Measurements from ENCODE around the gene MRAS.

DNA sequence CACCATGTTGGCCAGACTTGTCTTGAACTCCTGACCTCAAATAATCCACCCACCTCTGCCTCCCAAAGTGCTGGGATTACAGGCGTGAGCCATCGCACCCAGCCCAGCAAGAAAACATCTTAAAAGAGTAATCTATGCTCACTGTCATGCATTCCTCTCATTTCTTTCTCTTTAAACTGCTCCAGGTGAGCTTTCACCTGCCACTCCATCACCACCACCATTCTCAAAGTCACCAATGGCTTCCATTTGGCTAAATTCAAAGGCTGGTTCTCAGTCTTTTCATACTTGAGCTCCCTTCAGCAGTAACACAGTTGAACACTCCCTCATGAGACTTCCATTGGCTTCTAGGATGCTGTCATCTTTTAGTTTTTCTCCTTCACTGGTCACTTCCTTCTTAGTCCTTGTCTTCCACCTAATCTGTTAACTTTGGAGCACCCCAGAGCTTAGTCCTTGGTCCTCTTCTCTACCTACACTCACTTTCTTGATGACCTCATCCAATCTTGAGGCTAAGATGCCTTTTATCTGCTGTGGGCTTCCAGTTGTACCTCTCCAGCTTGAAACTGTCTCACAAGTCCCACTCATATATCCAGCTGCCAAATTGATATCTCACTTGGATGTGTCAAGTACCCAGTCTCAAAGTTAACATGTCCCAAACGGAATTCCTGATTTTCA, 59.0 kb downstream of the MRAS start:
- TF ChIP-seq, protein P1, sequence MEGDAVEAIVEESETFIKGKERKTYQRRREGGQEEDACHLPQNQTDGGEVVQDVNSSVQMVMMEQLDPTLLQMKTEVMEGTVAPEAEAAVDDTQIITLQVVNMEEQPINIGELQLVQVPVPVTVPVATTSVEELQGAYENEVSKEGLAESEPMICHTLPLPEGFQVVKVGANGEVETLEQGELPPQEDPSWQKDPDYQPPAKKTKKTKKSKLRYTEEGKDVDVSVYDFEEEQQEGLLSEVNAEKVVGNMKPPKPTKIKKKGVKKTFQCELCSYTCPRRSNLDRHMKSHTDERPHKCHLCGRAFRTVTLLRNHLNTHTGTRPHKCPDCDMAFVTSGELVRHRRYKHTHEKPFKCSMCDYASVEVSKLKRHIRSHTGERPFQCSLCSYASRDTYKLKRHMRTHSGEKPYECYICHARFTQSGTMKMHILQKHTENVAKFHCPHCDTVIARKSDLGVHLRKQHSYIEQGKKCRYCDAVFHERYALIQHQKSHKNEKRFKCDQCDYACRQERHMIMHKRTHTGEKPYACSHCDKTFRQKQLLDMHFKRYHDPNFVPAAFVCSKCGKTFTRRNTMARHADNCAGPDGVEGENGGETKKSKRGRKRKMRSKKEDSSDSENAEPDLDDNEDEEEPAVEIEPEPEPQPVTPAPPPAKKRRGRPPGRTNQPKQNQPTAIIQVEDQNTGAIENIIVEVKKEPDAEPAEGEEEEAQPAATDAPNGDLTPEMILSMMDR (IDR thresholded peaks at IDR 0.05): no peak
- TF ChIP-seq POLR2A (IDR thresholded peaks at IDR 0.05): no peak

All from testis (tissue), 2 donors.